ENCODE data around the gene CHCHD6.

The CHCHD6 gene

GRCh38 chr3:126969586-126969985 lies 265.5 kb downstream of the CHCHD6 start:
- no peak for TF ChIP-seq POLR2A (IDR thresholded peaks at IDR 0.05; ENCODE audit: low read depth, low read length)
- no peak for FAIRE-seq
- no peak for DNase-seq (ENCODE audit: insufficient read length, low spot score)

- FAIRE-seq (no peak), DNase-seq (ENCODE audit: insufficient read length, low spot score) (no peak)
- TF ChIP-seq POLR2A (IDR thresholded peaks at IDR 0.05; ENCODE audit: low read depth, low read length) = no peak
Measured at GRCh38 chr3:126970101-126970500, 266.1 kb downstream of the CHCHD6 start.

GRCh38 chr3:126970921-126971320 lies 266.9 kb downstream of the CHCHD6 start:
- no peak for FAIRE-seq
- no peak for TF ChIP-seq POLR2A (IDR thresholded peaks at IDR 0.05; ENCODE audit: low read depth, low read length)
- DNase-seq (ENCODE audit: insufficient read length, low spot score) = no peak

- no peak for FAIRE-seq
- DNase-seq (ENCODE audit: insufficient read length, low spot score) = no peak
- no peak for TF ChIP-seq POLR2A (IDR thresholded peaks at IDR 0.05; ENCODE audit: low read depth, low read length)
Measured at GRCh38 chr3:126971891-126972351, 267.9 kb downstream of the CHCHD6 start.

GRCh38 chr3:126972866-126973265 lies 268.8 kb downstream of the CHCHD6 start:
- TF ChIP-seq POLR2A (IDR thresholded peaks at IDR 0.05; ENCODE audit: low read depth, low read length) = no peak
- no peak for FAIRE-seq
- DNase-seq (ENCODE audit: insufficient read length, low spot score) = no peak

- no peak for TF ChIP-seq POLR2A (IDR thresholded peaks at IDR 0.05; ENCODE audit: low read depth, low read length)
- FAIRE-seq (no peak), DNase-seq (ENCODE audit: insufficient read length, low spot score) (no peak)
Measured at GRCh38 chr3:126973814-126974213, 269.8 kb downstream of the CHCHD6 start.

GRCh38 chr3:126974756-126975155 lies 270.7 kb downstream of the CHCHD6 start:
- DNase-seq (ENCODE audit: insufficient read length, low spot score) (no peak), FAIRE-seq (no peak)
- no peak for TF ChIP-seq POLR2A (IDR thresholded peaks at IDR 0.05; ENCODE audit: low read depth, low read length)

GRCh38 chr3:126976906-126977305 lies 272.9 kb downstream of the CHCHD6 start:
- DNase-seq (ENCODE audit: insufficient read length, low spot score) (no peak), FAIRE-seq (no peak)
- TF ChIP-seq POLR2A (IDR thresholded peaks at IDR 0.05; ENCODE audit: low read depth, low read length) = no peak

GRCh38 chr3:126977821-126978220 lies 273.8 kb downstream of the CHCHD6 start:
- TF ChIP-seq POLR2A (IDR thresholded peaks at IDR 0.05; ENCODE audit: low read depth, low read length) = no peak
- DNase-seq (ENCODE audit: insufficient read length, low spot score) (no peak), FAIRE-seq (no peak)

GRCh38 chr3:126978291-126978690 lies 274.3 kb downstream of the CHCHD6 start:
- no peak for TF ChIP-seq POLR2A (IDR thresholded peaks at IDR 0.05; ENCODE audit: low read depth, low read length)
- DNase-seq (ENCODE audit: insufficient read length, low spot score) (no peak), FAIRE-seq (no peak)

GRCh38 chr3:126979046-126979628 lies 275.1 kb downstream of the CHCHD6 start:
- FAIRE-seq (no peak), DNase-seq (ENCODE audit: insufficient read length, low spot score) (no peak)

GRCh38 chr3:126980266-126980811 lies 276.3 kb downstream of the CHCHD6 start:
- FAIRE-seq (no peak), DNase-seq (ENCODE audit: insufficient read length, low spot score) (no peak)
- TF ChIP-seq POLR2A (IDR thresholded peaks at IDR 0.05; ENCODE audit: low read depth, low read length) = no peak

More at GRCh38 chr3:126979046-126979628, 275.1 kb downstream of the CHCHD6 start:
- no peak for TF ChIP-seq POLR2A (IDR thresholded peaks at IDR 0.05; ENCODE audit: low read depth, low read length)

- FAIRE-seq = no peak
- no peak for DNase-seq (ENCODE audit: insufficient read length, low spot score)
- no peak for TF ChIP-seq POLR2A (IDR thresholded peaks at IDR 0.05; ENCODE audit: low read depth, low read length)
Measured at GRCh38 chr3:126982126-126982470, 278.1 kb downstream of the CHCHD6 start.

- DNase-seq (ENCODE audit: insufficient read length, low spot score) (peak; percentile 91), FAIRE-seq (no peak)
- peak; percentile 78 for TF ChIP-seq POLR2A (IDR thresholded peaks at IDR 0.05; ENCODE audit: low read depth, low read length)
Measured at GRCh38 chr3:126982471-126983175, 278.6 kb downstream of the CHCHD6 start, which contains the start of gene PLXNA1. Gene PLXNA1, plus strand, starts transcription at chr3:126983115. Its CDS starts 5,479 bp downstream, at chr3:126988594.

- FAIRE-seq (no peak), DNase-seq (ENCODE audit: insufficient read length, low spot score) (no peak)
- no peak for TF ChIP-seq POLR2A (IDR thresholded peaks at IDR 0.05; ENCODE audit: low read depth, low read length)
Measured at GRCh38 chr3:126983276-126983652, 279.2 kb downstream of the CHCHD6 start.

Measured in H54 (cell line).